HT-29 (cell line): ENCODE data around the gene DNAH7. TPM values are rescaled to one million over a fixed set of nuclear protein-coding genes. Genes with fewer than 3 reads are reported as not detected.
A peak's percentile ranks its signal among the peaks of the same experiment; 100 is the strongest.

ENCODE experiments used
- DNase-seq: peaks from one replicate; pipeline ENCODE4 v3.0.0-alpha.2; 2015; ENCODE audit warnings: low spot score
- total RNA-seq: library from RNA; depleted of rRNA; stranded (reverse); fragments of >200 nt; shearing (Covaris generic); gene quantifications from 2 replicates; pipeline ENCODE4 v1.2.3, GENCODE V29; 2014

Gene DNAH7
- total RNA-seq, 1 experiment from 2014 or later: 0.58 TPM

GRCh38 chr2:196077821-196078220, 9.2 kb upstream of the DNAH7 start:
- no peak for DNase-seq

GRCh38 chr2:196076778-196077568, 8.3 kb upstream of the DNAH7 start:
- DNase-seq: no peak

- no peak for DNase-seq
Observed at GRCh38 chr2:196075196-196075595, 6.6 kb upstream of the DNAH7 start.

- no peak for DNase-seq
Observed at GRCh38 chr2:196074631-196075030, 6.0 kb upstream of the DNAH7 start.

GRCh38 chr2:196073521-196073920, 4.9 kb upstream of the DNAH7 start:
- DNase-seq: peak; percentile 33

GRCh38 chr2:196067088-196067382, 1.6 kb downstream of the DNAH7 start:
- DNase-seq: no peak

GRCh38 chr2:196066291-196067087, 2.1 kb downstream of the DNAH7 start:
- DNase-seq: peak; percentile 69

GRCh38 chr2:196063773-196064172, 4.9 kb downstream of the DNAH7 start:
- no peak for DNase-seq

- no peak for DNase-seq
Observed at GRCh38 chr2:196059491-196059960, 9.1 kb downstream of the DNAH7 start.

GRCh38 chr2:196054631-196055030, 14.0 kb downstream of the DNAH7 start:
- DNase-seq: no peak

- no peak for DNase-seq
Observed at GRCh38 chr2:196046123-196046917, 22.3 kb downstream of the DNAH7 start.

- no peak for DNase-seq
Observed at GRCh38 chr2:196041786-196042185, 26.9 kb downstream of the DNAH7 start.

- no peak for DNase-seq
Observed at GRCh38 chr2:196040218-196040617, 28.4 kb downstream of the DNAH7 start.

- no peak for DNase-seq
Observed at GRCh38 chr2:196036442-196036841, 32.2 kb downstream of the DNAH7 start.

GRCh38 chr2:196018037-196018436, 50.6 kb downstream of the DNAH7 start:
- no peak for DNase-seq

GRCh38 chr2:196012314-196012713, 56.3 kb downstream of the DNAH7 start:
- no peak for DNase-seq

GRCh38 chr2:196000551-196000950, 68.1 kb downstream of the DNAH7 start:
- no peak for DNase-seq

GRCh38 chr2:195998070-195998469, 70.6 kb downstream of the DNAH7 start:
- no peak for DNase-seq

- DNase-seq: no peak
Observed at GRCh38 chr2:195995499-195995898, 73.1 kb downstream of the DNAH7 start.

GRCh38 chr2:195993623-195994022, 75.0 kb downstream of the DNAH7 start:
- DNase-seq: no peak

- DNase-seq: no peak
Observed at GRCh38 chr2:195985741-195986140, 82.9 kb downstream of the DNAH7 start.
